NCI-H446 (cell line): ENCODE data around the gene CABCOCO1.
A peak's percentile ranks its signal among the peaks of the same experiment; 100 is the strongest.

ENCODE experiments used
- DNase-seq, 2 experiments: peaks; one replicate each; lab custom pipeline; 2025; lab: John Stamatoyannopoulos, UW

Gene CABCOCO1

GRCh38 chr10:61786728-61787127, 124.0 kb downstream of the CABCOCO1 start:
- DNase-seq, result no peak

DNA sequence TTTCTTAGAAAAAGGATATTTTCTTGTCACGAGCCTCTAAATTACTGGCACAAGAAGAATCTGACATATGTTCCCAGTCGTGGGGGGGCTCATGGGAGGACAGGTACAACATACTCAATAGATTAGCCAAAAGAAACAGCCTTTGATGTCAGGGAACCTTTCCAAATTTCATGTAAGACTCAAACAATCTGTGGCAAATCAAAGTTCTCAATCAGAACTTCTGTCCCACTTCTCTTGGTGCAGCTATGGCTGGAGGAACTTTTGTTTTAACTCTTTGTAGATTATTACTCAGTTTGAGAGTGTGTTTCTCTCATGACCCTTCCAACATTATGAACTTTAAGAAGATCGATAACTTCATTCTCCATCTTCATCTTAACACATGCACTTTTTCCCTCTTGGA, 124.4 kb downstream of the CABCOCO1 start:
- no peak for DNase-seq

- DNase-seq, result no peak
Measured at GRCh38 chr10:61789031-61789430, 126.3 kb downstream of the CABCOCO1 start.

GRCh38 chr10:61791216-61791615, 128.5 kb downstream of the CABCOCO1 start:
- no peak for DNase-seq

- no peak for DNase-seq
Measured at GRCh38 chr10:61792097-61792716, 129.5 kb downstream of the CABCOCO1 start.

DNA sequence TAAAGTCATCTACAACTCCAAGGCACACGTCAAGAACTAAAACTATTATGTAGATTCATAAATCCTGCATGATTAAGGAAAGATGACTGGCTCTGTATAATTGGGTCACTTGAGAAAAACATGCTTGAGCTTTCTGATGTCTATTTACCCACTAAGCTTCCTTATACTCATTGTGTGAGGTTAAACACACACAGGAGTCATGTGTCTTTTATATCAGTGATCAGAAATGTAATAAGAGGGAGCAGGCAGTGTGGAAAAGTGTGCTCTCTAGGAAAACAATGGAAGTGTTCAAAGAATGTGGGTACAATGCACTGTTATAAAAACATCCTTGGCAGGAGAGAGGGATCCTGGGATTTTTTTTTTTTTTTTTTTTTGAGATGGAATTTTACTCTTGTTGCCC, 130.2 kb downstream of the CABCOCO1 start:
- no peak for DNase-seq

DNA sequence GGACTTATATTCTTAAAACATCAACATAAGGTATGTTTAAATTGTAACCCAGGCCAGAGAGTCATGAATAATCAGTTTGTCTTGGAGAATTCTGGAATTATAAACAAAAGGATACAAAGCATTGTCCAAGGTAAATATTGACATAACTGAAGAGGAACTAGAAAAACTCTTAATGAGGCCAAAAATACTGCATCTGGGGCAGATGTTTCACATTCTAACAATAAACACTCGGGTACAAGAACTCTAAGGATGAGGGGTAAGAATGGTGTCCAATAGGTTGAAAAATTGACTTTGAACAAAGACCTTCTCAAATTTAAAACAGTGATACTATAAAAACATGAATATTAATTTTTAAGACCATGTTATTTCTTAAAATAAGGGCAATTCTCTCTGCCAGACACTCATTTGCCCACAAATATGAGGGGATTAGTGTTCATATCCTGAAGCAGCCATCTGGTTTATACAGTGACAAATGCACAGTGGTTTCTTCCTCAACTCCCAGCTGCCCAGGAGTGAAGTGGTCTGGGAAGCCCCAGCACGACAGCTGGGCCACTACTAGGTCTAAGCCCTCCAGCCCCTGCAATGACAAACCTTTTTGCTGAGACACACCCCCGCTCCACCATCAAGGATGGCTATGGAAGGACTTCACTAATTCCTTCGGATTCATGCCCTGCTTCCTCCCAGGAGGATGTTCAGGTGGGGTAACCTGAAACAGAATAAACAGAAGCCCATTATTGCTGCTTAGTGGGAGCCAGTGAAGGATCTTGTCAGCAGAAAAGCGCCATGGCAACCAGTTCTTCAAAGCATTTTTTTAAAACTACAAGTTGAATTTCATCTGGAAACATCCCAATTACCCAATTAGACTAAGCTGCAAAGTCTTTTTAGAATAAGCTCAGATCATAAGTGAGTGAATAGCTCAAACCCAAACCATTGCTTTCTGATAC, 131.3 kb downstream of the CABCOCO1 start:
- peak in 1 of 2 experiments; percentile 2 for DNase-seq

GRCh38 chr10:61795147-61795546, 132.4 kb downstream of the CABCOCO1 start:
- no peak for DNase-seq

DNA sequence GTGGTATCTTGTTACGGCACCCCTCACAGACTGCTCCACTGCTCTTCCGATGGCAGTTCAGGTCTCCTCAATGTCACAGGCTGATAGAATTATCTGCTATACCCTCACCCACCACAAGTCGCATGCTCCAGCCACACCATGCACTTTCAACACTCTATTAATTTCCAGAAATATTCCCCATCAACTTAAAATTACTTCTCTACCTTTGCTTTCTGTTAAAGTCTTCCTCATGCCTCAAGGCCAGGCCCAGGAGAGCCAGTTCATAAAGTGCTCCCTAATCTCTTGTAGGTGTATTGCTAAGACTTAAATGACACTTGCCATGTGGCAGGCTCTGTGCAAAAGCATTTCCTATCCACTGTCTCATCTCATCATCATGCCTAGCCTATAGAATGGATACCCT, 132.8 kb downstream of the CABCOCO1 start:
- no peak for DNase-seq

GRCh38 chr10:61796785-61797184, 134.1 kb downstream of the CABCOCO1 start:
- DNase-seq, result no peak

- no peak for DNase-seq
Measured at GRCh38 chr10:61797304-61798153, 134.8 kb downstream of the CABCOCO1 start.

DNA sequence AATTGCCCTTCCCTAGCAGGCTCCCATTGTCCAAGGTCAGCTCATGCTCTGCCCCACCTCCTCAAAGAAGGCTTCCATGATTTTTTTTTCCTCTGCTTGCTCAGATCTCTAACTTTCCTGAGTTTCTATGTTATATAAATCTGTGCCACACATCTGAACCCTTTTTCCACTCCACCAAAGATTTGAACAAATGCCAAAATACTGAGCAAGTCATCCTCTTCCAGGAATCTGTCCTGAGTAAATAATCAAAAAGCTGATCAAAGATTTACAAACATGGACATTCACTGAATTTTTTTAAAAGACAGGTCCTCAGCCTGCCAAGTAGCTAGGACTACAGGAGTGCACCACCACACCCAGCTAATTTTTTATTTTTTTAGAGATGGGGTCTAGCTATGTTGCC, 136.0 kb downstream of the CABCOCO1 start:
- no peak for DNase-seq

DNA sequence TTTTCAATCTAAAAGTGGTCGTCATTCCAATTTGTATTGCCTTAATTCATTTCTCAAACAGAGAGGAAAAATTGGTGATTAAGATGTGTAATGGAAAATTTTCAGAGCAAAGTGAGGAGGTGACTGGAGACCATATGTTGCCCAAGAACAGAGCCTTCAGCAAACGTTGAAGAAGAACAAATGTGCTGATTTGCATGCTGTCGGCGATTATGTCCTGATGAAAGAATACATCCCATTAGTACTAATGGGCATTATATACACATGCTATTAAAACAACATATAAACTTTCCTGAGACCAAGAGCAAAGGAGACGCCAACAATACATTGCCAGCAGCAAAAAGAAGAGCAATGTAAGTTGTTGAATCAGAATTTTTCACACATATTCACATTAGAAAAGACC, 138.8 kb downstream of the CABCOCO1 start:
- no peak for DNase-seq

DNA sequence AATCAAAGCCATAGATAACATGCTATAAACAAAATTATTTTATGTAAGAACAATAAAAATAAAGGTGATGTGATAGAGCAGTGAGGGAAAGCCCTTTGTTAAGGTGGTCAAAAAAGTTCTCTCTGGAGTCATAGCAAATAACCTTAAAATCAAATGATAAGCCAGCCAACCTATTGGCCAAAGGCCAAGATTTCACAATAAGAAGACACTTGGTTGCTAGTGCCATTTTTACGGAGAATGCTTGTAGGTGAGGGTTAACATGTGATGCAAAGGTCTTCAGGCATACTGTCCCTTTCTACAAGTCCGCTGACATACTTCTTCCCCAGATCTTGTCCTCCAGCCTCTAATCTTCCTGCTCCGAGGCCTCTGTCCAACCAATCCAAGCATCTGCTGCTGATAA, 140.5 kb downstream of the CABCOCO1 start:
- no peak for DNase-seq

GRCh38 chr10:61804414-61804813, 141.7 kb downstream of the CABCOCO1 start:
- DNase-seq, result no peak

DNA sequence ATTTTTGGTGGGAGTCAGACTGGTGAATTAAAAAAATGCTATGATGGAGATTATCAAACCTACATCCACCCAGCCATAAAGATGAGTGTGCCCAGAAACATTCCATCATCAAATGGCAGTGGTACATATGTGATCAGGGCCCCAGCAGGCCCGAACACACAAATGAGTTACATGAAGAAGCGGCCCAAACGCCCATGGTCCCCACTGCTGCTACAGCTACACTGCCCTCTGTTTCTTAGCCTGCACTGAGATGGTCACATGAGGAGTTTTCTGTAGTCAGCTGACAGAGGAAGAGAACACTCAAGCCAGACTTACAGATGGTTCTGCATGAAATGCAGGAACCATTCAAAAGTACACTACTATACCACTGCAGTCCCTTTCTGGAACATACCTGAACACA, 142.4 kb downstream of the CABCOCO1 start:
- no peak for DNase-seq

- DNase-seq, result no peak
Measured at GRCh38 chr10:61810263-61810662, 147.5 kb downstream of the CABCOCO1 start.

DNA sequence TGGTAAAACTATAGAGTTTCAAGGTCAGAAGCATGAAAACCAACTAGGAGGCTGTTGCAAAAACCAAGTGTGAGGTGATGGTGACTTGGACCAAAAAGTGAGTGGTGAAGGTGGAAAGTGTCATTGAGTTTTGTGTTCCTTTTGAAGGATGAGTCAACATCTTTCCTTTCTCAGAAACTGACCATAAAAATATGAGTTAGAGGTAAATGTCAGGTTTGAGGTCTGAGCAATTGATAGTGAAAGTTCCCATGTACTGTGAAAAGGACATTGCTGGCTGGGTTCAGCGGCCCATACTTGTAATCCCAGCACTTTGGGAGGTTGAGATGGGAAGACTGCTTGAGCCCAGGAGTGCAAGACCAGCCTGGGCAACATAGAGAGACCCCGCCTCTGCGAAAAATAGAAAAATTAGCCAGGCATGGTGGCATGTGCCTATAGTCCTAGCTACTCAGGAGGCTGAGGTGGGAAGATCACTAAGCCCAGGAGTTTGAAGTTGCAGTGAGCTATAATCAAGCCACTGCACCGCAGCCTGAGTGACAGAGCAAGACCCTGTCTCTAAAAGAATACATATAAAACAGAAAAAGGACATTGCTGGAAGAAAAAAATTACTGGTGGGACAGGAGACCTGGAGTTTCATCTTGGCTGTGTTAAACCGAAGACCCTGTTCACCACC, 149.5 kb downstream of the CABCOCO1 start:
- DNase-seq, result no peak

DNA sequence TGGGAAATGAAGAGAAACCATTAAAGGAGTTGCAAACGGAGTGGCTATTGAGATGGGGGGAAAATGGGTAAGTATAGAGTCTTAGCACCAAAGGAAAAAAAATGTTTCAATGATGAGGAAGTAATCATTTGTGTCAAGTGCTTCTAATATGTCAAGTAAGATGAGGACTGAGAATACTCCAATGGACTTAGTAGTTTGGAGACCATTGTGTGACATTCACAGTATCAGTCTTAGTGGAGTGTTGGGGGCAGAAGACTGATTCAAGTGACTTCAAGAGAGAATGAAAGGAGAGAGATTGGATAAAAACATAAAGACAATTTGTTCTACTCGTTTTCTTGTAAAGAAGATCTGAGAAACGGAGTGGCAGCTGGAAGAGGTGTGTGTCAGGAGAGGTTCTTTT, 150.2 kb downstream of the CABCOCO1 start:
- DNase-seq, result no peak

DNA sequence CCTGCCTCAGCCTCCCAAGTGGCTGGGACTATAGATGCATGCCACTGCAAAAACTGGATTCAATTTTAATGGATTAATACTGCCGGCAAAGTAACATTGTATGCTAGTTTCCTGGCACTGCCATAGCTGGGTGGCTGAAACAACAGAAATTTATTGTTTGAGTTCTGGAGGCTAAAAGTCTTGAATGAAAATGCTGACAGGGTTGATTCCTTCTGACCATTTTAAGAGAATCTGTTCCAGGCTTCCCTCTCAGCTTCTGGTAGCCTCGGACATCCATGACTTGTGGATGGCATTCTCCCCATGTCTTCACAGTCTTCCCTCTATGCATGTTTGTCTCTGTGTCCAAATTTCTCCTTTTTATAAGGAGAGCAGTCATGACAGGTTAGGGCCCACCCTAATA, 151.4 kb downstream of the CABCOCO1 start:
- no peak for DNase-seq

- no peak for DNase-seq
Measured at GRCh38 chr10:61815496-61815895, 152.8 kb downstream of the CABCOCO1 start.
